HEK293 (cell line): ENCODE measurements around the gene AHCYL2.

Experiments used
- ATF2 ChIP-seq: fragments of 450-650 bp; formaldehyde crosslinking; IDR thresholded peaks from 2 replicates; pipeline ENCODE4 v1.5.1; 2016; ENCODE audit warnings: missing biosample characterization, missing genetic modification characterization, low read depth
- MYNN ChIP-seq: fragments of 450-650 bp; formaldehyde crosslinking; IDR thresholded peaks from 2 replicates; pipeline ENCODE4 v1.5.1; 2016; ENCODE audit warnings: missing biosample characterization, missing genetic modification characterization, borderline replicate concordance
- PRDM2 ChIP-seq: fragments of 450-650 bp; formaldehyde crosslinking; IDR thresholded peaks from 2 replicates; pipeline ENCODE4 v1.5.1; 2016; ENCODE audit warnings: missing biosample characterization, missing genetic modification characterization, borderline replicate concordance
- SCRT2 ChIP-seq: fragments of 450-650 bp; formaldehyde crosslinking; IDR thresholded peaks from 2 replicates; pipeline ENCODE4 v1.5.1; 2016; ENCODE audit warnings: missing biosample characterization, missing genetic modification characterization
- SP7 ChIP-seq: fragments of 450-650 bp; formaldehyde crosslinking; IDR thresholded peaks from 2 replicates; pipeline ENCODE4 v1.5.1; 2016; ENCODE audit warnings: missing biosample characterization, missing genetic modification characterization
- ZBTB48 ChIP-seq: fragments of 450-650 bp; formaldehyde crosslinking; IDR thresholded peaks from 2 replicates; pipeline ENCODE4 v1.5.1; 2016; ENCODE audit warnings: missing biosample characterization, missing genetic modification characterization
- ZNF157 ChIP-seq: fragments of 450-650 bp; formaldehyde crosslinking; IDR thresholded peaks from 2 replicates; pipeline ENCODE4 v1.5.1; 2016; ENCODE audit warnings: missing biosample characterization, missing genetic modification characterization
- ZNF211 ChIP-seq: fragments of 450-650 bp; formaldehyde crosslinking; IDR thresholded peaks from 2 replicates; pipeline ENCODE4 v1.5.1; 2016; ENCODE audit warnings: low read depth, missing biosample characterization, missing genetic modification characterization
- ZNF280D ChIP-seq: fragments of 450-650 bp; formaldehyde crosslinking; IDR thresholded peaks from 2 replicates; pipeline ENCODE4 v1.5.1; 2016; ENCODE audit warnings: missing biosample characterization, missing genetic modification characterization
- ZNF292 ChIP-seq: fragments of 450-650 bp; formaldehyde crosslinking; IDR thresholded peaks from 2 replicates; pipeline ENCODE4 v1.5.1; 2016; ENCODE audit warnings: low read depth, missing biosample characterization, missing genetic modification characterization, borderline replicate concordance
- ZNF324 ChIP-seq: fragments of 450-650 bp; formaldehyde crosslinking; IDR thresholded peaks from 2 replicates; pipeline ENCODE4 v1.5.1; 2016; ENCODE audit warnings: missing biosample characterization, missing genetic modification characterization
- ZNF362 ChIP-seq: fragments of 450-650 bp; formaldehyde crosslinking; IDR thresholded peaks from 2 replicates; pipeline ENCODE4 v1.5.1; 2016; ENCODE audit warnings: missing biosample characterization, missing genetic modification characterization
- ZNF473 ChIP-seq: fragments of 450-650 bp; formaldehyde crosslinking; IDR thresholded peaks from 2 replicates; pipeline ENCODE4 v1.5.1; 2017; ENCODE audit warnings: missing biosample characterization, missing genetic modification characterization
- ZNF518A ChIP-seq: fragments of 450-650 bp; formaldehyde crosslinking; conservative IDR thresholded peaks from 2 replicates; pipeline ENCODE4 v1.5.1; 2016; ENCODE audit warnings: low read depth, missing biosample characterization, missing genetic modification characterization
- ZNF530 ChIP-seq: fragments of 450-650 bp; formaldehyde crosslinking; IDR thresholded peaks from 2 replicates; pipeline ENCODE4 v1.5.1; 2016; ENCODE audit warnings: low read depth, missing biosample characterization, missing genetic modification characterization
- ZNF544 ChIP-seq: fragments of 450-650 bp; formaldehyde crosslinking; IDR thresholded peaks from 2 replicates; pipeline ENCODE4 v1.5.0; 2017; ENCODE audit warnings: missing biosample characterization, missing genetic modification characterization
- ZNF610 ChIP-seq: fragments of 450-650 bp; formaldehyde crosslinking; IDR thresholded peaks from 2 replicates; pipeline ENCODE4 v1.5.1; 2016; ENCODE audit warnings: missing biosample characterization, missing genetic modification characterization, borderline replicate concordance
- ZNF621 ChIP-seq: fragments of 450-650 bp; formaldehyde crosslinking; IDR thresholded peaks from 2 replicates; pipeline ENCODE4 v1.5.1; 2017; ENCODE audit warnings: missing biosample characterization, missing genetic modification characterization
- ZNF660 ChIP-seq: fragments of 450-650 bp; IDR thresholded peaks from 2 replicates; pipeline ENCODE4 v1.5.1; 2018; ENCODE audit warnings: missing biosample characterization, mild to moderate bottlenecking, missing genetic modification characterization
- ZNF677 ChIP-seq: fragments of 450-650 bp; IDR thresholded peaks from 2 replicates; pipeline ENCODE4 v1.5.0; 2018; ENCODE audit warnings: missing biosample characterization, mild to moderate bottlenecking, missing genetic modification characterization, moderate library complexity
- ZNF692 ChIP-seq: fragments of 450-650 bp; formaldehyde crosslinking; IDR thresholded peaks from 2 replicates; pipeline ENCODE4 v1.5.1; 2016; ENCODE audit warnings: missing biosample characterization, missing genetic modification characterization

Gene AHCYL2

GRCh38 chr7:129367700-129368388, 143.0 kb downstream of the AHCYL2 start (continued):
- TF ChIP-seq ZNF518A, result no peak
- no peak for TF ChIP-seq ZNF677 (tag by site-specific recombination)
- TF ChIP-seq ZNF692 (tag by site-specific recombination), result peak; percentile 32; the same call in 1 of the 2 replicates
- no peak for TF ChIP-seq MYNN (tag by site-specific recombination)
- TF ChIP-seq ZNF211 (tag by site-specific recombination), result no peak
- TF ChIP-seq ZNF660 (tag by site-specific recombination), result 0 out of 2 replicates have a peak, but pooled peaks have one; percentile 42
- 0 out of 2 replicates have a peak, but pooled peaks have one; percentile 39 for TF ChIP-seq SCRT2 (tag by site-specific recombination)
- no peak for TF ChIP-seq ZNF362 (tag by site-specific recombination)
- TF ChIP-seq ZNF292 (tag by site-specific recombination), result no peak
- no peak for TF ChIP-seq ZNF280D (tag by site-specific recombination)
- no peak for TF ChIP-seq ZNF530 (tag by site-specific recombination)
- TF ChIP-seq PRDM2 (tag by site-specific recombination), result no peak
- no peak for TF ChIP-seq ZNF610 (tag by site-specific recombination)
- no peak for TF ChIP-seq ZNF621 (tag by site-specific recombination)
- no peak for TF ChIP-seq SP7 (tag by site-specific recombination)
- no peak for TF ChIP-seq ZNF157 (tag by site-specific recombination)
- no peak for TF ChIP-seq ATF2 (tag by site-specific recombination)
- no peak for TF ChIP-seq ZNF324 (tag by site-specific recombination)
- no peak for TF ChIP-seq ZNF473 (tag by site-specific recombination)
- TF ChIP-seq ZBTB48, result no peak
- TF ChIP-seq ZNF544 (tag by site-specific recombination), result no peak
